Measurements from ENCODE around the gene BSCL2.

DNA sequence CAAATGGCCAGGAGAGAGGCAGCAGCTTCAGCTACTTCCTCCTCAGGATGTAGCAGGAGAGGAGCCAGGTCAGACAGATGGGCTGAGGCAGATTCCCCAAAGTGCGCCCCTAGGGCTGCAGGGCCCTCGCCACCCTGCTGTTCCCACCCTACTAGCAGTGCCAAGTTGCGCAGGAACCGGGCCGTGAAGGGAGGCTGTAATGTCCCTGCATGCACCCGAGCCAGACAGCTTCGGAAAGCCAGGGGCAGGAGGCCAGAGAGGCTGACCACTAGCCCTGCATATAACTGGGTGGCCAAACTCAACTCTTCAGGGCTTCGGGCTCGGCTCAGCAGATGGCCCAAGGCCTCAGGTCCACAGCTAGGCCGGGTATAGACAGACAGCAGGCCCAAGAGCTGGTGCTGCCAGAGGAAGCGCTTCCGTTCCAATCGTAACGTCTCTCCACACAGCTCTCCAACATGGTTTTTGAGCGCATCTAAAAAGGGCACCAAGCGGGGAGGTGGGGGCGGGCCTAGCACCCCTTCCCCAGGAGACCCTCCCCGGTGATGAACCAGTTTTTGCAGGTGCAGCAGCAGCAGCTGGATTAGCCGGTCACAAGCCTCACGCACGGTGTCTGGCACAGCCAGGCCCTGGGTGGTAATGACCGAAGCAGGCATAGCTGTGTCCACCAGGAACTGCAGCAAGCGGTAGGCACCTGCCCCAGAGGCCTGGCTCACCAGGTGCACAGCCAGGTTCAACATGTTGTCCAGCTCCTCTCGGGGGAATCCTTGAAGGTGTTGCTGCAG is 58.8 kb downstream of the BSCL2 start:
- TF ChIP-seq, protein P1, sequence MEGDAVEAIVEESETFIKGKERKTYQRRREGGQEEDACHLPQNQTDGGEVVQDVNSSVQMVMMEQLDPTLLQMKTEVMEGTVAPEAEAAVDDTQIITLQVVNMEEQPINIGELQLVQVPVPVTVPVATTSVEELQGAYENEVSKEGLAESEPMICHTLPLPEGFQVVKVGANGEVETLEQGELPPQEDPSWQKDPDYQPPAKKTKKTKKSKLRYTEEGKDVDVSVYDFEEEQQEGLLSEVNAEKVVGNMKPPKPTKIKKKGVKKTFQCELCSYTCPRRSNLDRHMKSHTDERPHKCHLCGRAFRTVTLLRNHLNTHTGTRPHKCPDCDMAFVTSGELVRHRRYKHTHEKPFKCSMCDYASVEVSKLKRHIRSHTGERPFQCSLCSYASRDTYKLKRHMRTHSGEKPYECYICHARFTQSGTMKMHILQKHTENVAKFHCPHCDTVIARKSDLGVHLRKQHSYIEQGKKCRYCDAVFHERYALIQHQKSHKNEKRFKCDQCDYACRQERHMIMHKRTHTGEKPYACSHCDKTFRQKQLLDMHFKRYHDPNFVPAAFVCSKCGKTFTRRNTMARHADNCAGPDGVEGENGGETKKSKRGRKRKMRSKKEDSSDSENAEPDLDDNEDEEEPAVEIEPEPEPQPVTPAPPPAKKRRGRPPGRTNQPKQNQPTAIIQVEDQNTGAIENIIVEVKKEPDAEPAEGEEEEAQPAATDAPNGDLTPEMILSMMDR (conservative IDR thresholded peaks at IDR 0.05 in 1 of 2, IDR thresholded peaks at IDR 0.05 in 1 of 2; ENCODE audit: low read depth in 1 of 2, low read length in 2 of 2): no peak
- no peak for TF ChIP-seq EZH2 (IDR thresholded peaks at IDR 0.05; ENCODE audit: low read length, missing control alignments)
